Right hindlimb (tissue), 1 donor: ENCODE data around the gene UBL3.

Experiments used
- DNase-seq: peaks from one replicate; pipeline ENCODE4 v3.0.0-alpha.2; 2018

The UBL3 gene

GRCh38 chr13:29805994-29806979 is 44.1 kb downstream of the UBL3 start:
- DNase-seq = no peak

GRCh38 chr13:29803221-29803620 is 47.2 kb downstream of the UBL3 start:
- DNase-seq = no peak

- no peak for DNase-seq
Observed at GRCh38 chr13:29802621-29803020, 47.8 kb downstream of the UBL3 start.

- DNase-seq = no peak
Observed at GRCh38 chr13:29801737-29802305, 48.6 kb downstream of the UBL3 start.

- DNase-seq = no peak
Observed at GRCh38 chr13:29801102-29801501, 49.3 kb downstream of the UBL3 start.

- DNase-seq = no peak
Observed at GRCh38 chr13:29800687-29801086, 49.7 kb downstream of the UBL3 start.

GRCh38 chr13:29799041-29799440 is 51.4 kb downstream of the UBL3 start:
- DNase-seq = no peak

- no peak for DNase-seq
Observed at GRCh38 chr13:29791997-29792780, 58.2 kb downstream of the UBL3 start.

- DNase-seq = no peak
Observed at GRCh38 chr13:29791508-29791907, 58.9 kb downstream of the UBL3 start.

- DNase-seq = no peak
Observed at GRCh38 chr13:29786698-29787097, 63.7 kb downstream of the UBL3 start.

GRCh38 chr13:29785978-29786377 is 64.4 kb downstream of the UBL3 start:
- no peak for DNase-seq

- DNase-seq = no peak
Observed at GRCh38 chr13:29782798-29783197, 67.6 kb downstream of the UBL3 start.

GRCh38 chr13:29774830-29775229 is 75.6 kb downstream of the UBL3 start:
- no peak for DNase-seq

- DNase-seq = no peak
Observed at GRCh38 chr13:29771247-29771646, 79.2 kb downstream of the UBL3 start.

GRCh38 chr13:29767006-29767405 is 83.4 kb downstream of the UBL3 start:
- DNase-seq = no peak

- no peak for DNase-seq
Observed at GRCh38 chr13:29763436-29764180, 86.8 kb downstream of the UBL3 start.

- DNase-seq = no peak
Observed at GRCh38 chr13:29761815-29762214, 88.6 kb downstream of the UBL3 start.

GRCh38 chr13:29761160-29761559 is 89.3 kb downstream of the UBL3 start:
- no peak for DNase-seq

GRCh38 chr13:29760544-29760943 is 89.9 kb downstream of the UBL3 start:
- no peak for DNase-seq

- DNase-seq = no peak
Observed at GRCh38 chr13:29758531-29759114, 91.8 kb downstream of the UBL3 start.

GRCh38 chr13:29756506-29756905 is 93.9 kb downstream of the UBL3 start:
- no peak for DNase-seq

GRCh38 chr13:29754473-29754806 is 96.0 kb downstream of the UBL3 start:
- DNase-seq = no peak
